Measurements from ENCODE around the gene ATP4A. TPM values are rescaled to one million over a fixed set of nuclear protein-coding genes. Genes with fewer than 3 reads are reported as not detected.

Gene ATP4A
- total RNA-seq: not detected

GRCh38 chr19:35563207-35563829 lies at the start of gene ATP4A:
Gene ATP4A, minus strand, starts transcription at chr19:35563658. Its CDS starts 29 bp downstream, at chr19:35563629.

GRCh38 chr19:35612559-35613321 lies 49.3 kb upstream of the ATP4A start, which contains the start of gene HAUS5:
Gene HAUS5, plus strand, starts transcription at chr19:35612735. Its CDS starts 60 bp downstream, at chr19:35612795.

GRCh38 chr19:35585848-35586247 lies 22.4 kb upstream of the ATP4A start, which contains the start of gene PMIS2:
Gene PMIS2, plus strand, starts transcription at chr19:35586173. Its CDS starts 87 bp downstream, at chr19:35586260.

GRCh38 chr19:35545001-35545854 lies 18.2 kb downstream of the ATP4A start, which contains the start of gene TMEM147:
Gene TMEM147, plus strand, starts transcription at chr19:35545626. Its CDS starts 114 bp downstream, at chr19:35545740.

GRCh38 chr19:35533201-35533821 lies 30.1 kb downstream of the ATP4A start, which contains the start of gene GAPDHS:
Gene GAPDHS, plus strand, starts transcription at chr19:35533456. Its CDS starts 72 bp downstream, at chr19:35533528.

GRCh38 chr19:35528218-35529038 lies 35.0 kb downstream of the ATP4A start, which contains the start of gene SBSN:
Gene SBSN, minus strand, starts transcription at chr19:35528311. Its CDS starts 30 bp downstream, at chr19:35528281.

GRCh38 chr19:35513628-35514281 lies 49.7 kb downstream of the ATP4A start, which contains the start of gene DMKN:
Gene DMKN, minus strand, starts transcription at chr19:35513649. Its CDS starts 174 bp downstream, at chr19:35513475.

Other genes starting within 250 kb of the ATP4A start
- gene CD22, start 234.5 kb downstream of the ATP4A start, total RNA-seq: under 1 TPM; 0.24 to 0.50 TPM
- gene FFAR1, start 215.8 kb downstream of the ATP4A start, total RNA-seq: not detected
- gene FFAR3, start 205.2 kb downstream of the ATP4A start, total RNA-seq: not detected
- not detected for gene GPR42, start 192.6 kb downstream of the ATP4A start, total RNA-seq
- not detected for gene FFAR2, start 115.4 kb downstream of the ATP4A start, total RNA-seq
- gene KRTDAP, start 73.2 kb downstream of the ATP4A start, total RNA-seq: not detected
- gene DMKN, start 50.0 kb downstream of the ATP4A start, total RNA-seq: not detected
- gene SBSN, start 35.3 kb downstream of the ATP4A start, total RNA-seq: not detected
- not detected for gene GAPDHS, start 30.2 kb downstream of the ATP4A start, total RNA-seq
- gene TMEM147, start 18.0 kb downstream of the ATP4A start, total RNA-seq: 10 to 100 TPM; 46.0 to 46.8 TPM
- not detected for gene PMIS2, start 22.5 kb upstream of the ATP4A start, total RNA-seq
- 10 to 100 TPM; 41.8 to 48.0 TPM for gene HAUS5, start 49.1 kb upstream of the ATP4A start, total RNA-seq
- 10 to 100 TPM; 86.6 to 89.2 TPM for gene RBM42, start 65.4 kb upstream of the ATP4A start, total RNA-seq
- 1 to 10 TPM; 1.0 to 1.2 TPM for gene ETV2, start 78.1 kb upstream of the ATP4A start, total RNA-seq
- gene COX6B1, start 84.7 kb upstream of the ATP4A start, total RNA-seq: 100 to 1,000 TPM; 440 to 457 TPM
- gene UPK1A, start 102.9 kb upstream of the ATP4A start, total RNA-seq: 1 to 10 TPM; 1.4 to 1.6 TPM
- 10 to 100 TPM; 15.2 to 16.2 TPM for gene ZBTB32, start 140.9 kb upstream of the ATP4A start, total RNA-seq
- 10 to 100 TPM; 57.3 to 59.9 TPM for gene KMT2B, start 154.3 kb upstream of the ATP4A start, total RNA-seq
- gene IGFLR1, start 178.8 kb upstream of the ATP4A start, total RNA-seq: 10 to 100 TPM; 60.3 to 60.9 TPM
- 10 to 100 TPM; 40.0 to 42.6 TPM for gene U2AF1L4, start 181.8 kb upstream of the ATP4A start, total RNA-seq
- 10 to 100 TPM; 43.7 to 44.7 TPM for gene PSENEN, start 182.0 kb upstream of the ATP4A start, total RNA-seq
- 10 to 100 TPM; 10.6 to 13.0 TPM for gene LIN37, start 184.9 kb upstream of the ATP4A start, total RNA-seq
- not detected for gene HSPB6, start 193.4 kb upstream of the ATP4A start, total RNA-seq
- gene PROSER3, start 194.5 kb upstream of the ATP4A start, total RNA-seq: 10 to 100 TPM; 50.4 to 51.2 TPM
- gene ARHGAP33, start 211.9 kb upstream of the ATP4A start, total RNA-seq: 10 to 100 TPM; 57.0 to 75.7 TPM
- not detected for gene PRODH2, start 249.2 kb upstream of the ATP4A start, total RNA-seq

All from activated naive CD4-positive, alpha-beta T cell treated with anti-CD3 and anti-CD28 coated beads, Interleukin-2, amount 10 ng/mL, durations not matched to agents 5 hours and 36 hours (primary cell).